ENCODE measurements around the gene DAB2IP.

DAB2IP gene

DNA sequence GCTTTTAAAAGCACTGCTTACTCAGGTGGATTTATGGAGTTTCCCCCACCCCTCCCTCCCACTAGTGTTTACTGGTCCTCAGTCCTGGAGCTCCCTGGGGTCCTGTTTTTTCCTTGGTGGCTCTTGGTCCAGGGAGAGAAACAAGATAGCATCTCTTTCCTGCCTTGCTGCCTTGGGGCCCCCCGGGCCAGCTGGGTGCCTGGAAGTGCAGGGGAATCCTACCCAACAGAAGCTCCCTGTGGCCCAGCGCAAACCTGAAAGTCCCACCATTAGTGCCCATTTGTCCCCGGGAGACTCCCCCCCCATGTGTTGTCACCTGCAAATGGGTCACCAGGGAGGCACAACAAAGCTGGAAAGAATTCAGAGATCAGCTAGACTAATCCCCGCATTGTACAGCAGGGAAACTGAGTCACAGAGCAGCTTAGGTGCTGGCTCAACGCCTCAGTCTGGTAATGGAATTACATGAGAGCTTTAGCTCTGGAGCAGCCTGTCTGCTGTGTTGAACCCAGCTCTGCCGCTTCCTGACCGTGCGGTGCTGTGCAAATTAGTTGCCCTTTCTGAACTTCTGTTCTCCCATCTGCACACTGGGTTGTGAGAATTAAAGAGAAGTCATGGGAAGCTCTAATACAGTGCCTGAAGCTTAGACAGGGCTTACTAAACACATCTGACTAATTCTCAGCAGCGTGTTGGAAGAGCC, 38.2 kb downstream of the DAB2IP start:
- CTCF ChIA-PET: interaction anchor here (0.6 to 2.1 kb wide), 9 partner anchors 9 to 192 kb away, joined by 3 to 8 read pairs (median 3); no protein-coding TSS in a partner anchor
- Histone ChIP-seq H3K36me3 (ENCODE audit: control insufficient read depth in 2 of 2, insufficient read depth in 1 of 2, low read length in 2 of 2) (no peaks in the 10 kb centered on the region), H3K9me3 (ENCODE audit: control insufficient read depth, insufficient read depth, low read depth, low read length) (no peaks in the 10 kb centered on the region), H3K4me1 (ENCODE audit: control insufficient read depth, insufficient read depth, low read length) (no peaks in the 10 kb centered on the region), H3K27ac (ENCODE audit: extremely low read depth, low read depth, low read length) (no peak overlapping the region), H3K4me3 (ENCODE audit: low read depth, low read length) (no peak overlapping the region)
- TF ChIP-seq, protein P1, sequence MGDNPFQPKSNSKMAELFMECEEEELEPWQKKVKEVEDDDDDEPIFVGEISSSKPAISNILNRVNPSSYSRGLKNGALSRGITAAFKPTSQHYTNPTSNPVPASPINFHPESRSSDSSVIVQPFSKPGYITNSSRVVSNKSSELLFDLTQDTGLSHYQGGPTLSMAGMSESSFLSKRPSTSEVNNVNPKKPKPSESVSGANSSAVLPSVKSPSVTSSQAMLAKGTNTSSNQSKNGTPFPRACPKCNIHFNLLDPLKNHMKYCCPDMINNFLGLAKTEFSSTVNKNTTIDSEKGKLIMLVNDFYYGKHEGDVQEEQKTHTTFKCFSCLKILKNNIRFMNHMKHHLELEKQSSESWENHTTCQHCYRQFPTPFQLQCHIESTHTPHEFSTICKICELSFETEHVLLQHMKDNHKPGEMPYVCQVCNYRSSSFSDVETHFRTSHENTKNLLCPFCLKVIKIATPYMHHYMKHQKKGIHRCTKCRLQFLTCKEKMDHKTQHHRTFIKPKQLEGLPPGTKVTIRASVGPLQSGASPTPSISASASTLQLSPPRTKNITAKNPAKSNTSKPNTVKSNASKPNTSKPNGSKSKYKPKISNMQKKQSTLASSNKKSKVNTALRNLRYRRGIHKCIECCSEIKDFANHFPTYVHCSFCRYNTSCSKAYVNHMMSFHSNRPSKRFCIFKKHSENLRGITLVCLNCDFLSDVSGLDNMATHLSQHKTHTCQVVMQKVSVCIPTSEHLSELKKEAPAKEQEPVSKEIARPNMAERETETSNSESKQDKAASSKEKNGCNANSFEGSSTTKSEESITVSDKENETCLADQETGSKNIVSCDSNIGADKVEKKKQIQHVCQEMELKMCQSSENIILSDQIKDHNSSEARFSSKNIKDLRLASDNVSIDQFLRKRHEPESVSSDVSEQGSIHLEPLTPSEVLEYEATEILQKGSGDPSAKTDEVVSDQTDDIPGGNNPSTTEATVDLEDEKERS (tag by site-specific recombination; IDR thresholded peaks at IDR 0.05): no peak
- TF ChIP-seq ZNF558 (tag by site-specific recombination; IDR thresholded peaks at IDR 0.05): no peak
- 0 out of 2 replicates have a peak, but pooled peaks have one; percentile 10 for TF ChIP-seq ZNF768 (tag by site-specific recombination; IDR thresholded peaks at IDR 0.05)
- TF ChIP-seq ZNF221 (tag by site-specific recombination; IDR thresholded peaks at IDR 0.05; ENCODE audit: borderline replicate concordance): no peak
- TF ChIP-seq SETDB1 (IDR thresholded peaks at IDR 0.05; ENCODE audit: insufficient read length, low read length): no peak
- no peak for TF ChIP-seq GLI2 (tag by site-specific recombination; IDR thresholded peaks at IDR 0.05; ENCODE audit: borderline replicate concordance, low read depth)
- no peak for TF ChIP-seq HOXC10 (CRISPR knock-in tag; IDR thresholded peaks at IDR 0.05)
- POLR2A ChIA-PET: no interaction called here

DNA sequence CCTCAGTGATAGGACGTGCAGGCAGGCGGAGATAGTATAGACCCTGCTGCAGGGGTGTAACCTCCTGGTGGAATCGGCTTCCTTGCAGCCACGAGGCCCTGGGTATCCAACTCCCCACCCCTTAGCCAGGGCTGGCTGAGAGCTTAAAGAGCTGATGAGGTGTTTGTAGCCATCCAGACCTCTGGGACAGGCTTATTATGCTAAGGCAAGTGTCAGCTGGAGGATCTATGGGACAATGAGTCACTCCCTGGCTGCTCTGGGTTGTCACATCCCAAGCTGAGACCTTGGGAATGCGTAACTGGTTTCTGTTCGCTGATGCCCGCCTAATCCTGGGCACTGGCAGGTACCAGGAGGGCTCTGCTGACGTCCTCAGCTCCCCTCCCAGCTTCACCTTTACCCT, 38.9 kb downstream of the DAB2IP start:
- CTCF ChIA-PET: interaction anchor here (0.6 to 2.1 kb wide), 8 partner anchors 10 to 144 kb away, joined by 3 to 8 read pairs (median 4); no protein-coding TSS in a partner anchor
- Histone ChIP-seq H3K36me3 (ENCODE audit: control insufficient read depth in 2 of 2, insufficient read depth in 1 of 2, low read length in 2 of 2) (no peaks in the 10 kb centered on the region), H3K27ac (ENCODE audit: extremely low read depth, low read depth, low read length) (no peak overlapping the region), H3K4me3 (ENCODE audit: low read depth, low read length) (no peak overlapping the region), H3K4me1 (ENCODE audit: control insufficient read depth, insufficient read depth, low read length) (no peaks in the 10 kb centered on the region), H3K9me3 (ENCODE audit: control insufficient read depth, insufficient read depth, low read depth, low read length) (no peaks in the 10 kb centered on the region)
- TF ChIP-seq ZNF560 (tag by site-specific recombination; IDR thresholded peaks at IDR 0.05; ENCODE audit: borderline replicate concordance) (no peak), ZBTB17 (tag by site-specific recombination; IDR thresholded peaks at IDR 0.05) (0 out of 2 replicates have a peak, but pooled peaks have one; percentile 39), GLIS2 (tag by site-specific recombination; IDR thresholded peaks at IDR 0.05) (no peak), GLI4 (tag by site-specific recombination; IDR thresholded peaks at IDR 0.05) (no peak), ZNF223 (tag by site-specific recombination; IDR thresholded peaks at IDR 0.05) (no peak), TRIM28 (IDR thresholded peaks at IDR 0.05; ENCODE audit: borderline replicate concordance, low read length) (no peak), ZBTB8A (tag by site-specific recombination; IDR thresholded peaks at IDR 0.05) (no peak), RBAK (tag by site-specific recombination; IDR thresholded peaks at IDR 0.05) (no peak), ZNF473 (tag by site-specific recombination; IDR thresholded peaks at IDR 0.05) (no peak), TCF7L2 (IDR thresholded peaks at IDR 0.05; ENCODE audit: borderline replicate concordance, low read depth, low read length) (no peak), ZNF600 (tag by site-specific recombination; IDR thresholded peaks at IDR 0.05) (0 out of 2 replicates have a peak, but pooled peaks have one; percentile 14)
- TF ChIP-seq, protein P2, sequence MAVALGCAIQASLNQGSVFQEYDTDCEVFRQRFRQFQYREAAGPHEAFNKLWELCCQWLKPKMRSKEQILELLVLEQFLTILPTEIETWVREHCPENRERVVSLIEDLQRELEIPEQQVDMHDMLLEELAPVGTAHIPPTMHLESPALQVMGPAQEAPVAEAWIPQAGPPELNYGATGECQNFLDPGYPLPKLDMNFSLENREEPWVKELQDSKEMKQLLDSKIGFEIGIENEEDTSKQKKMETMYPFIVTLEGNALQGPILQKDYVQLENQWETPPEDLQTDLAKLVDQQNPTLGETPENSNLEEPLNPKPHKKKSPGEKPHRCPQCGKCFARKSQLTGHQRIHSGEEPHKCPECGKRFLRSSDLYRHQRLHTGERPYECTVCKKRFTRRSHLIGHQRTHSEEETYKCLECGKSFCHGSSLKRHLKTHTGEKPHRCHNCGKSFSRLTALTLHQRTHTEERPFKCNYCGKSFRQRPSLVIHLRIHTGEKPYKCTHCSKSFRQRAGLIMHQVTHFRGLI (tag by site-specific recombination; IDR thresholded peaks at IDR 0.05): no peak
- TF ChIP-seq, protein P3, sequence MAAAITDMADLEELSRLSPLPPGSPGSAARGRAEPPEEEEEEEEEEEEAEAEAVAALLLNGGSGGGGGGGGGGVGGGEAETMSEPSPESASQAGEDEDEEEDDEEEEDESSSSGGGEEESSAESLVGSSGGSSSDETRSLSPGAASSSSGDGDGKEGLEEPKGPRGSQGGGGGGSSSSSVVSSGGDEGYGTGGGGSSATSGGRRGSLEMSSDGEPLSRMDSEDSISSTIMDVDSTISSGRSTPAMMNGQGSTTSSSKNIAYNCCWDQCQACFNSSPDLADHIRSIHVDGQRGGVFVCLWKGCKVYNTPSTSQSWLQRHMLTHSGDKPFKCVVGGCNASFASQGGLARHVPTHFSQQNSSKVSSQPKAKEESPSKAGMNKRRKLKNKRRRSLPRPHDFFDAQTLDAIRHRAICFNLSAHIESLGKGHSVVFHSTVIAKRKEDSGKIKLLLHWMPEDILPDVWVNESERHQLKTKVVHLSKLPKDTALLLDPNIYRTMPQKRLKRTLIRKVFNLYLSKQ (tag by site-specific recombination; IDR thresholded peaks at IDR 0.05; ENCODE audit: borderline replicate concordance): no peak
- TF ChIP-seq, protein P4, sequence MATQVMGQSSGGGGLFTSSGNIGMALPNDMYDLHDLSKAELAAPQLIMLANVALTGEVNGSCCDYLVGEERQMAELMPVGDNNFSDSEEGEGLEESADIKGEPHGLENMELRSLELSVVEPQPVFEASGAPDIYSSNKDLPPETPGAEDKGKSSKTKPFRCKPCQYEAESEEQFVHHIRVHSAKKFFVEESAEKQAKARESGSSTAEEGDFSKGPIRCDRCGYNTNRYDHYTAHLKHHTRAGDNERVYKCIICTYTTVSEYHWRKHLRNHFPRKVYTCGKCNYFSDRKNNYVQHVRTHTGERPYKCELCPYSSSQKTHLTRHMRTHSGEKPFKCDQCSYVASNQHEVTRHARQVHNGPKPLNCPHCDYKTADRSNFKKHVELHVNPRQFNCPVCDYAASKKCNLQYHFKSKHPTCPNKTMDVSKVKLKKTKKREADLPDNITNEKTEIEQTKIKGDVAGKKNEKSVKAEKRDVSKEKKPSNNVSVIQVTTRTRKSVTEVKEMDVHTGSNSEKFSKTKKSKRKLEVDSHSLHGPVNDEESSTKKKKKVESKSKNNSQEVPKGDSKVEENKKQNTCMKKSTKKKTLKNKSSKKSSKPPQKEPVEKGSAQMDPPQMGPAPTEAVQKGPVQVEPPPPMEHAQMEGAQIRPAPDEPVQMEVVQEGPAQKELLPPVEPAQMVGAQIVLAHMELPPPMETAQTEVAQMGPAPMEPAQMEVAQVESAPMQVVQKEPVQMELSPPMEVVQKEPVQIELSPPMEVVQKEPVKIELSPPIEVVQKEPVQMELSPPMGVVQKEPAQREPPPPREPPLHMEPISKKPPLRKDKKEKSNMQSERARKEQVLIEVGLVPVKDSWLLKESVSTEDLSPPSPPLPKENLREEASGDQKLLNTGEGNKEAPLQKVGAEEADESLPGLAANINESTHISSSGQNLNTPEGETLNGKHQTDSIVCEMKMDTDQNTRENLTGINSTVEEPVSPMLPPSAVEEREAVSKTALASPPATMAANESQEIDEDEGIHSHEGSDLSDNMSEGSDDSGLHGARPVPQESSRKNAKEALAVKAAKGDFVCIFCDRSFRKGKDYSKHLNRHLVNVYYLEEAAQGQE (tag by site-specific recombination; IDR thresholded peaks at IDR 0.05): no peak
- POLR2A ChIA-PET: no interaction called here
